GM12892 (cell line): ENCODE measurements around the gene EXOC4.

Source experiments
- POLR2A ChIP-seq: IDR thresholded peaks from 2 replicates; pipeline ENCODE4 v1.6.1; 2011; ENCODE audit warnings: low read depth, low read length, control low read depth
- POLR2AphosphoS5 ChIP-seq: IDR thresholded peaks from 2 replicates; pipeline ENCODE4 v1.6.1; 2011; ENCODE audit warnings: low read depth, low read length, control low read depth
- TAF1 ChIP-seq: IDR thresholded peaks from 2 replicates; pipeline ENCODE4 v1.6.1; 2011; ENCODE audit warnings: low read depth, mild to moderate bottlenecking, control low read depth, low read length, borderline replicate concordance

- TF ChIP-seq POLR2A (no peak), POLR2AphosphoS5 (no peak), TAF1 (no peak)
Measured at GRCh38 chr7:133910761-133911160, 657.9 kb downstream of the EXOC4 start.
